Measurements from ENCODE around the gene SLC7A1.

DNA sequence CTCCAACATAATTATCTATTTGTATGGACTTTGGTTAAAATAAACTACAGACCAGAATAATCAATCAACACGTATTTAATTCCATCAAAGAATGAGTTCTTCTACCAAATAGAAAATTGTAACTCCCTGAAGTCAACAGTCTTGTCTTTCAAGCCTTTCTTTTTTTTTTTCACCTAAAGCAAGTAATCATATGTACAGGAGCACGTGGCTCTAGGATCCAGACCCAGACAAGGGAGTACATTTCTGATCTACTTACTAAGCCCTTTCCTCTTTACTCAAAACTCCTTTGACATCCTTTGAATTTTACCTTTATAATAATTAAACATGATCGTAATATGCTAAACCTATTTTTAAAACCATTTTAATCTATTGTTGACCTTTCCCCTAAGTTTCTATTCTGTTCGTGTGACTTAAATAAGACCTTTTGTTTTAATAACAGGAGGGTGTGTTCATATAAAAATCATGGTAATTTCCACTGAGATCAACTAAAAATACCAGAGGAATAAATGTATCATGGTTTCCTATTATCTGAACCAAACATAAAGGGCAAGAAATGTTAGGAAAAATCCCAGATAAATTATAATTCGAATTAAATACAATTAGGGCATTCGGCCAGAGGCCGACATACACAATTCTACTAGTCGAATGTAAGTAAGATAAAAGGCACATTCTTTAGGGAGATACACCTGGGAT lies 1.7 kb downstream of the SLC7A1 start:
- TF ChIP-seq, protein P1, sequence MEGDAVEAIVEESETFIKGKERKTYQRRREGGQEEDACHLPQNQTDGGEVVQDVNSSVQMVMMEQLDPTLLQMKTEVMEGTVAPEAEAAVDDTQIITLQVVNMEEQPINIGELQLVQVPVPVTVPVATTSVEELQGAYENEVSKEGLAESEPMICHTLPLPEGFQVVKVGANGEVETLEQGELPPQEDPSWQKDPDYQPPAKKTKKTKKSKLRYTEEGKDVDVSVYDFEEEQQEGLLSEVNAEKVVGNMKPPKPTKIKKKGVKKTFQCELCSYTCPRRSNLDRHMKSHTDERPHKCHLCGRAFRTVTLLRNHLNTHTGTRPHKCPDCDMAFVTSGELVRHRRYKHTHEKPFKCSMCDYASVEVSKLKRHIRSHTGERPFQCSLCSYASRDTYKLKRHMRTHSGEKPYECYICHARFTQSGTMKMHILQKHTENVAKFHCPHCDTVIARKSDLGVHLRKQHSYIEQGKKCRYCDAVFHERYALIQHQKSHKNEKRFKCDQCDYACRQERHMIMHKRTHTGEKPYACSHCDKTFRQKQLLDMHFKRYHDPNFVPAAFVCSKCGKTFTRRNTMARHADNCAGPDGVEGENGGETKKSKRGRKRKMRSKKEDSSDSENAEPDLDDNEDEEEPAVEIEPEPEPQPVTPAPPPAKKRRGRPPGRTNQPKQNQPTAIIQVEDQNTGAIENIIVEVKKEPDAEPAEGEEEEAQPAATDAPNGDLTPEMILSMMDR (IDR thresholded peaks at IDR 0.05; ENCODE audit: low read depth, low read length, poor library complexity, severe bottlenecking) = no peak
- TF ChIP-seq EZH2phosphoT487 (IDR thresholded peaks at IDR 0.05; ENCODE audit: borderline replicate concordance, low read length) = no peak

All from DOHH2 (cell line).